Measurements from ENCODE around the gene SLC25A13.

SLC25A13 gene

GRCh38 chr7:96285579-96285978 lies 36.3 kb downstream of the SLC25A13 start:
- no peak for TF ChIP-seq REST (IDR thresholded peaks at IDR 0.05; ENCODE audit: insufficient read depth in 1 of 2, low read depth in 2 of 2, low read length in 2 of 2)
- no peak for TF ChIP-seq FOXP2 (optimal IDR thresholded peaks at IDR 0.05; ENCODE audit: borderline replicate concordance, extremely low read depth, extremely low read length, insufficient read depth)
- no peak for TF ChIP-seq POLR2AphosphoS5 (IDR thresholded peaks at IDR 0.05; ENCODE audit: low read depth, low read length)
- TF ChIP-seq TAF1 (IDR thresholded peaks at IDR 0.05; ENCODE audit: borderline replicate concordance, insufficient read depth, low read length) = no peak
- no peak for TF ChIP-seq SIN3A (IDR thresholded peaks at IDR 0.05; ENCODE audit: borderline replicate concordance, insufficient read depth, low read length)

- TF ChIP-seq SIN3A (IDR thresholded peaks at IDR 0.05; ENCODE audit: borderline replicate concordance, insufficient read depth, low read length) (no peak), POLR2AphosphoS5 (IDR thresholded peaks at IDR 0.05; ENCODE audit: low read depth, low read length) (no peak), FOXP2 (optimal IDR thresholded peaks at IDR 0.05; ENCODE audit: borderline replicate concordance, extremely low read depth, extremely low read length, insufficient read depth) (no peak), TAF1 (IDR thresholded peaks at IDR 0.05; ENCODE audit: borderline replicate concordance, insufficient read depth, low read length) (no peak), REST (IDR thresholded peaks at IDR 0.05; ENCODE audit: insufficient read depth in 1 of 2, low read depth in 2 of 2, low read length in 2 of 2) (no peak)
Observed at GRCh38 chr7:96284835-96285234, 37.1 kb downstream of the SLC25A13 start.

- TF ChIP-seq REST (IDR thresholded peaks at IDR 0.05; ENCODE audit: insufficient read depth in 1 of 2, low read depth in 2 of 2, low read length in 2 of 2) = no peak
- no peak for TF ChIP-seq FOXP2 (optimal IDR thresholded peaks at IDR 0.05; ENCODE audit: borderline replicate concordance, extremely low read depth, extremely low read length, insufficient read depth)
- no peak for TF ChIP-seq POLR2AphosphoS5 (IDR thresholded peaks at IDR 0.05; ENCODE audit: low read depth, low read length)
- no peak for TF ChIP-seq TAF1 (IDR thresholded peaks at IDR 0.05; ENCODE audit: borderline replicate concordance, insufficient read depth, low read length)
- no peak for TF ChIP-seq SIN3A (IDR thresholded peaks at IDR 0.05; ENCODE audit: borderline replicate concordance, insufficient read depth, low read length)
Observed at GRCh38 chr7:96284240-96284639, 37.7 kb downstream of the SLC25A13 start.

- no peak for TF ChIP-seq SIN3A (IDR thresholded peaks at IDR 0.05; ENCODE audit: borderline replicate concordance, insufficient read depth, low read length)
- no peak for TF ChIP-seq POLR2AphosphoS5 (IDR thresholded peaks at IDR 0.05; ENCODE audit: low read depth, low read length)
- no peak for TF ChIP-seq REST (IDR thresholded peaks at IDR 0.05; ENCODE audit: insufficient read depth in 1 of 2, low read depth in 2 of 2, low read length in 2 of 2)
- no peak for TF ChIP-seq TAF1 (IDR thresholded peaks at IDR 0.05; ENCODE audit: borderline replicate concordance, insufficient read depth, low read length)
- TF ChIP-seq FOXP2 (optimal IDR thresholded peaks at IDR 0.05; ENCODE audit: borderline replicate concordance, extremely low read depth, extremely low read length, insufficient read depth) = no peak
Observed at GRCh38 chr7:96282835-96283234, 39.1 kb downstream of the SLC25A13 start.

GRCh38 chr7:96277921-96278320 lies 44.0 kb downstream of the SLC25A13 start:
- TF ChIP-seq REST (IDR thresholded peaks at IDR 0.05; ENCODE audit: insufficient read depth in 1 of 2, low read depth in 2 of 2, low read length in 2 of 2) = no peak
- no peak for TF ChIP-seq SIN3A (IDR thresholded peaks at IDR 0.05; ENCODE audit: borderline replicate concordance, insufficient read depth, low read length)
- TF ChIP-seq POLR2AphosphoS5 (IDR thresholded peaks at IDR 0.05; ENCODE audit: low read depth, low read length) = no peak
- no peak for TF ChIP-seq FOXP2 (optimal IDR thresholded peaks at IDR 0.05; ENCODE audit: borderline replicate concordance, extremely low read depth, extremely low read length, insufficient read depth)

Measured in PFSK-1 (cell line).